Spleen (tissue), 11 donors: ENCODE results near the gene TRAIP. TPM values are rescaled to one million over a fixed set of nuclear protein-coding genes. Genes with fewer than 3 reads are reported as not detected.

Source experiments
- DNase-seq: peaks from one replicate; pipeline ENCODE4 v3.0.0-alpha.2; 2020
- H3K27ac ChIP-seq, 8 donors: fragments of 200-600 bp; sonication (generic) in 7 of 8; 1 replicate in 4 of 8; 2 replicates in 4 of 8; pipeline versions ENCODE4 v1.5.0 to v1.8.0; 2016 to 2021; ENCODE audit warnings: inconsistent platforms in 4 of 8, mild to moderate bottlenecking in 4 of 8, moderate library complexity in 1 of 8
- H3K27me3 ChIP-seq, 7 donors: fragments of 200-600 bp; sonication (generic) in 6 of 7; replicated peaks in 1 of 7; 1 replicate in 4 of 7; 2 replicates in 3 of 7; pipeline versions ENCODE4 v1.5.0 to v1.8.0; 2016 to 2021; ENCODE audit warnings: inconsistent platforms in 3 of 7, mild to moderate bottlenecking in 1 of 7
- H3K36me3 ChIP-seq, 6 donors: fragments of 200-600 bp; sonication (generic) in 5 of 6; 1 replicate in 4 of 6; 2 replicates in 2 of 6; pipeline versions ENCODE4 v1.5.0 to v1.8.0; 2016 to 2021; ENCODE audit warnings: inconsistent platforms in 2 of 6
- H3K4me1 ChIP-seq, 6 donors: fragments of 200-600 bp; sonication (generic) in 5 of 6; 1 replicate in 3 of 6; 2 replicates in 3 of 6; pipeline versions ENCODE4 v1.5.0 to v1.8.0; 2016 to 2021; ENCODE audit warnings: inconsistent platforms in 3 of 6
- H3K4me3 ChIP-seq, 8 donors: fragments of 200-600 bp; sonication (generic) in 7 of 8; 1 replicate in 4 of 8; 2 replicates in 4 of 8; pipeline versions ENCODE4 v1.5.0 to v1.8.0; 2016 to 2021; ENCODE audit warnings: inconsistent platforms in 4 of 8, mild to moderate bottlenecking in 4 of 8, moderate library complexity in 2 of 8
- H3K9me3 ChIP-seq, 8 donors: fragments of 200-600 bp; sonication (generic) in 7 of 8; 1 replicate in 4 of 8; 2 replicates in 4 of 8; pipeline versions ENCODE4 v1.5.0 to v1.8.0; 2016 to 2021; ENCODE audit warnings: inconsistent platforms in 4 of 8
- CTCF ChIP-seq, 11 experiments: fragments of 200-600 bp in 7 of 11; fragments of 450-650 bp in 4 of 11; sonication (generic) in 4 of 11; IDR thresholded peaks in 8 of 11; conservative IDR thresholded peaks in 3 of 11; 1 replicate in 7 of 11; 2 replicates in 4 of 11; pipeline versions ENCODE4 v1.4.0 to v1.8.0; 2016 to 2021; ENCODE audit warnings: antibody characterized with exemption in 11 of 11, inconsistent platforms in 4 of 11, mild to moderate bottlenecking in 1 of 11
- POLR2A ChIP-seq, 3 donors: fragments of 450-650 bp; IDR thresholded peaks; one replicate each; pipeline ENCODE4 v1.5.1; 2017; ENCODE audit warnings: antibody characterized with exemption in 3 of 3, mild to moderate bottlenecking in 1 of 3
- POLR2AphosphoS5 ChIP-seq, 3 donors: sonication (generic); formaldehyde crosslinking; IDR thresholded peaks; one replicate each; pipeline ENCODE4 v1.5.1; 2017; ENCODE audit warnings: antibody characterized with exemption in 3 of 3
- WGBS, 5 donors: extraction: QIAGEN DNeasy Blood & Tissue Kit in 3 of 5; methylation state at CpG; one replicate each; pipeline versions ENCODE4 v1.1.5 to v1.1.7; 2013 to 2018; 5-methylcytosine and 5-hydroxymethylcytosine counted together
- intact Hi-C: fragments of 100-400 bp; cut with DNase I; formaldehyde crosslinking; loops from one replicate; pipeline ENCODE4 v1.15.0; 2023; ENCODE audit warnings: low total_unique reads
- polyA plus RNA-seq, 3 donors: library from polyadenylated mRNA; stranded (reverse); fragments of 200-250 nt; gene quantifications; one replicate each; pipeline ENCODE4 v1.2.1, GENCODE V29; 2013
- total RNA-seq, 7 donors: library from RNA; depleted of rRNA in 3 of 7; stranded (reverse); fragments of >200 nt in 3 of 7; fragmentation: NEBNext Ultra II Directional in 4 of 7; extraction: Animal tissue kit (Norgen Biotek cat#: 25700) in 4 of 7; gene quantifications; one replicate each; pipeline versions ENCODE4 v1.1.0 to v1.2.1, GENCODE V29; 2016 to 2021
- donor health status: healthy with polysubstance abuse.
- donor health status: DM: no; HTN: no; CAD: no; lungs with moderate emphysema.
- donor health status: DM: no; HTN: no; CAD: no.
- donor health status: Bipolar disorder and iron deficiency.
- donor health status: healthy.
- donor health status: DM: no; HTN: no; CAD: no.
- donor health status: DM: yes; HTN: yes; CAD: no.

TRAIP gene
- total and polyA plus RNA-seq, 10 donors = 2.1 to 4.3 (median 3.3) TPM

GRCh38 chr3:49865198-49865784 lies 8.9 kb upstream of the TRAIP start:
- Histone ChIP-seq H3K27me3 (peaks cover 12 to 73% (median 25%) of the 10 kb centered on the region in 7 donors), H3K36me3 (no peaks in the 10 kb centered on the region), H3K4me1 (peaks cover 0 to 15% (median 14%) of the 10 kb centered on the region in 6 donors), H3K9me3 (no peaks in the 10 kb centered on the region), H3K4me3 (no peak overlapping the region), H3K27ac (no peak overlapping the region)
- TF ChIP-seq POLR2AphosphoS5 (IDR thresholded peaks at IDR 0.05) (no peak), POLR2A (IDR thresholded peaks at IDR 0.05) (no peak), CTCF (IDR thresholded peaks at IDR 0.05 in 8 of 11, conservative IDR thresholded peaks at IDR 0.05 in 3 of 11) (no peak)
- WGBS, 5 donors = 46 to 73% (median 61%) methylated on average over 7 of the region's 7 CpGs
- no peak for DNase-seq
- intact Hi-C loops = no loop called here

- WGBS, 5 donors = 52 to 71% (median 67%) methylated on average over 3 to 5 of the region's 5 CpGs
- Histone ChIP-seq H3K27ac (no peak overlapping the region), H3K9me3 (no peaks in the 10 kb centered on the region), H3K36me3 (no peaks in the 10 kb centered on the region), H3K27me3 (peaks cover 8 to 65% (median 18%) of the 10 kb centered on the region in 7 donors), H3K4me3 (no peak overlapping the region), H3K4me1 (peaks cover 0 to 8% (median 7%) of the 10 kb centered on the region in 6 donors)
- no peak for TF ChIP-seq POLR2AphosphoS5 (IDR thresholded peaks at IDR 0.05)
- TF ChIP-seq POLR2A (IDR thresholded peaks at IDR 0.05) = no peak
- no peak for TF ChIP-seq CTCF (IDR thresholded peaks at IDR 0.05 in 8 of 11, conservative IDR thresholded peaks at IDR 0.05 in 3 of 11)
- intact Hi-C loops = no loop called here
- DNase-seq = no peak
Measured at GRCh38 chr3:49864505-49864904, 8.1 kb upstream of the TRAIP start.

- peaks cover 0 to 23% (median 15%) of the 10 kb centered on the region in 6 donors for H3K4me1 ChIP-seq
Measured at GRCh38 chr3:49859576-49860305, 3.4 kb upstream of the TRAIP start.

More at GRCh38 chr3:49859576-49860305, 3.4 kb upstream of the TRAIP start:
- Histone ChIP-seq H3K9me3 (no peaks in the 10 kb centered on the region), H3K36me3 (no peaks in the 10 kb centered on the region), H3K4me3 (no peak overlapping the region), H3K27ac (no peak overlapping the region), H3K27me3 (peaks cover 0 to 18% (median 0%) of the 10 kb centered on the region in 7 donors)
- no peak for TF ChIP-seq POLR2AphosphoS5 (IDR thresholded peaks at IDR 0.05)
- no peak for TF ChIP-seq POLR2A (IDR thresholded peaks at IDR 0.05)
- TF ChIP-seq CTCF (IDR thresholded peaks at IDR 0.05 in 8 of 11, conservative IDR thresholded peaks at IDR 0.05 in 3 of 11) = no peak
- DNase-seq = no peak
- intact Hi-C loops = no loop called here
- WGBS, 5 donors = 80 to 93% (median 87%) methylated on average over 1 to 12 of the region's 12 CpGs
